Fibroblast of villous mesenchyme (primary cell): ENCODE data around the gene GLRA3. TPM values are rescaled to one million over a fixed set of nuclear protein-coding genes. Genes with fewer than 3 reads are reported as not detected.

Experiments used
- DNase-seq: peaks from one replicate; pipeline ENCODE4 v3.0.0-alpha.2; 2010; ENCODE audit warnings: low read depth
- H3K4me3 ChIP-seq: 2 replicates; pipeline ENCODE4 v1.5.1; 2011; ENCODE audit warnings: low read depth, mild to moderate bottlenecking, low read length
- CTCF ChIP-seq: IDR thresholded peaks from 2 replicates; pipeline ENCODE4 v1.5.1; 2012; ENCODE audit warnings: low read depth, mild to moderate bottlenecking, low read length; ENCODE audit not compliant: insufficient read depth
- total RNA-seq: library from RNA; depleted of rRNA; stranded (reverse); fragments of >200 nt; gene quantifications from 2 replicates; pipeline ENCODE4 v1.2.3, GENCODE V29; 2012

GLRA3 gene
- total RNA-seq, 1 donor, result not detected

DNA sequence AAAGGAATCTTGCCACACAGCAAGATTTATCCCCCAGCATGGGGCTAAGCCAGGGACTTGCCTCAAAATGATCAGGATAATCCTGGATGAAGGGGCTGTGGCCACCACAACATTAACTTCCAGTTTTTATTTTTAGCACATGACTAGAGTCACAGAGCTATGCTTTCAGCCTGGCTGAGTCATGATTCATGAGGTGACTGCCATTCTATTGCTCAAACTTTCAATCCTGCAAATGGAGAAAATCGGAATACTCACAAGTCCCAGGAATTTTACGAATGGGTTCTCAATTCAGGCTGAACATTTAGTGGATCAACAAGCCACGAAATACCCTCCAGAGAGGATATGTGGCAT lies 236.1 kb downstream of the GLRA3 start:
- DNase-seq, result peak; percentile 34
- no peak overlapping the region for H3K4me3 ChIP-seq
- TF ChIP-seq CTCF, result no peak

DNA sequence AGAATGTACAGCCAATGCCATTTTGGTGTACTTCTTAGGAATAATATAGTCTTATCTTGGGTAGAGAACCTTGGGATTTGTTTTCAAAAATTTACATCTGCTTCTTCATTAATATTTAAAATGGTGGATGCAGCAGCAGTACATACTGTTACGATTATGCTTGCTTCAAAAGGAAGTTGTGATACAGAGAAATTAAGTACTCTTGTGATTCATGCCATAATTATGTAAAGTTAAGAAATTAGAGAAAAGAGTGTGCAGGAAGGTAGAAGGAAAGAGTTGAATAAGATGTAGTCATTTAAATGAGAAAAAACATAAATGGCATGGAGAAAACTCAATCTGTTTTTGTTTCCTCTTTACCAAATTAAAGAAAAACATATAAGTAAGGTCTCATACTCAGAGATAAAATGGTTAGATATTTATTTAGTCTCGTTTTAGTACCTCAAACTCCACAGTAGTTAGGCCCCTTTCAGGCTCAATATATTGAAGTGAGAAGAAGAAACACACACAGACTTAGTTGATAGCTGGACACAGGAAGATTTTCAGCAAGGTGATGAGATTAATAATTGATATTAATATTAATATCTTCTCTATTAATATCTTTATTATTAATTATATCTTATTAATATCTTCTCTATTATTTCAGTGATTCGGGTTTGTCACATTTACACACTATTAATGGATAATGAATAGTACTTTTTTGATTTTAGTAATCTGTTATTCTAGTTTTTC lies 236.6 kb downstream of the GLRA3 start:
- no peak for DNase-seq

GRCh38 chr4:174591243-174592021 lies 237.6 kb downstream of the GLRA3 start:
- H3K4me3 ChIP-seq, result no peak overlapping the region
- TF ChIP-seq CTCF, result no peak

More for the DNA sequence above, 236.6 kb downstream of the GLRA3 start:
- no peak overlapping the region for H3K4me3 ChIP-seq
- no peak for TF ChIP-seq CTCF

DNA sequence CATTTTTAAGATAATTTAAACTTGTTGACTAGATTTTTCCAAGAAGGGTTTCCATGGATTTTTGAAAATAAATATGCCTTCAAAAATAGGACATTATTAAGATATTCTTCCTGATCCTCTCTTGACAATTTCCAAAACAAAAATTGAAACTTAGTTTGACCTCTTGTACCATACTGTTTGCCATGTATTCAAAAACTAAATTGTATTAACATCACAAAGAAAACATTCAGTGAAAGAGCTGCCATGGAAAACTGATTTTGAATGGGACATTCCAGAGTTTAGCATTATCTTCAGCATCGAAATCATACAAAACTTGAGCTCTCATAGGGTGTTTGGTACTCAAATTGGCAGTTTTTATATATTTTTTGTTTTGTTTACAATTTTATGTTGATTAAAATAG lies 238.7 kb downstream of the GLRA3 start:
- no peak for DNase-seq
- no peak overlapping the region for H3K4me3 ChIP-seq
- no peak for TF ChIP-seq CTCF

More at GRCh38 chr4:174591243-174592021, 237.6 kb downstream of the GLRA3 start:
- DNase-seq, result no peak

Other genes starting within 250 kb of the GLRA3 start
- not detected in 2 replicates for gene ADAM29, start 89.1 kb upstream of the GLRA3 start, total RNA-seq